GM11168 (cell line): ENCODE measurements around the gene KDM4B.

Experiments
- in situ Hi-C: fragments of 300-500 bp; cut with MboI; formaldehyde crosslinking; loops from one replicate; pipeline ENCODE4 v1.12.0; 2022; ENCODE audit warnings: low sequenced_read_pairs; ENCODE audit not compliant: unreplicated experiment

The KDM4B gene

GRCh38 chr19:5127717-5128116 is 158.8 kb downstream of the KDM4B start:
- in situ Hi-C loops = no loop called here

GRCh38 chr19:5128251-5128935 is 159.5 kb downstream of the KDM4B start:
- in situ Hi-C loops = no loop called here

- in situ Hi-C loops = no loop called here
Measured at GRCh38 chr19:5128936-5129389, 160.1 kb downstream of the KDM4B start.

GRCh38 chr19:5129691-5130090 is 160.8 kb downstream of the KDM4B start:
- in situ Hi-C loops = no loop called here

GRCh38 chr19:5130371-5131030 is 161.6 kb downstream of the KDM4B start:
- in situ Hi-C loops = no loop called here

- in situ Hi-C loops = no loop called here
Measured at GRCh38 chr19:5131031-5131505, 162.2 kb downstream of the KDM4B start.

- in situ Hi-C loops = no loop called here
Measured at GRCh38 chr19:5131506-5132205, 162.7 kb downstream of the KDM4B start.

GRCh38 chr19:5132206-5132560 is 163.3 kb downstream of the KDM4B start:
- in situ Hi-C loops = no loop called here

- in situ Hi-C loops = no loop called here
Measured at GRCh38 chr19:5132698-5133651, 164.1 kb downstream of the KDM4B start.

GRCh38 chr19:5133986-5134595 is 165.2 kb downstream of the KDM4B start:
- in situ Hi-C loops = no loop called here

- in situ Hi-C loops = no loop called here
Measured at GRCh38 chr19:5134691-5135090, 165.8 kb downstream of the KDM4B start.

- in situ Hi-C loops = no loop called here
Measured at GRCh38 chr19:5136073-5136855, 167.4 kb downstream of the KDM4B start.

GRCh38 chr19:5137114-5137513 is 168.2 kb downstream of the KDM4B start:
- in situ Hi-C loops = no loop called here

- in situ Hi-C loops = no loop called here
Measured at GRCh38 chr19:5137571-5138124, 168.7 kb downstream of the KDM4B start.

GRCh38 chr19:5138606-5139582 is 170.0 kb downstream of the KDM4B start:
- in situ Hi-C loops = no loop called here

GRCh38 chr19:5139583-5140325 is 170.8 kb downstream of the KDM4B start:
- in situ Hi-C loops = no loop called here
